Neural progenitor cell (in vitro differentiated cells): ENCODE data around the gene HBD. TPM values are rescaled to one million over a fixed set of nuclear protein-coding genes. Genes with fewer than 3 reads are reported as not detected.

ENCODE experiments used
- DNase-seq: peaks from one replicate; pipeline ENCODE4 v3.0.0-alpha.2; 2016; ENCODE audit warnings: low spot score
- H2AFZ ChIP-seq: fragments of 200-600 bp; sonication (generic); replicated peaks from 2 replicates; pipeline ENCODE4 v1.6.1; 2016; ENCODE audit warnings: antibody characterized with exemption
- H3F3A ChIP-seq: fragments of 200-600 bp; sonication (generic); 2 replicates; pipeline ENCODE4 v1.6.1; 2016; ENCODE audit warnings: antibody characterized with exemption, low read depth
- H3K27ac ChIP-seq: fragments of 200-600 bp; sonication (generic); 2 replicates; pipeline ENCODE4 v1.5.1; 2016; ENCODE audit warnings: mild to moderate bottlenecking
- H3K27me3 ChIP-seq: fragments of 200-600 bp; sonication (generic); 2 replicates; pipeline ENCODE4 v1.6.1; 2016; ENCODE audit warnings: mild to moderate bottlenecking, moderate library complexity
- H3K36me3 ChIP-seq: fragments of 200-600 bp; sonication (generic); 2 replicates; pipeline ENCODE4 v1.5.1; 2016
- H3K4me1 ChIP-seq: fragments of 200-600 bp; sonication (generic); 2 replicates; pipeline ENCODE4 v1.6.1; 2016; ENCODE audit warnings: mixed run types
- H3K4me2 ChIP-seq: fragments of 200-600 bp; sonication (generic); 2 replicates; pipeline ENCODE4 v1.6.1; 2016
- H3K4me3 ChIP-seq: fragments of 200-600 bp; sonication (generic); 2 replicates; pipeline ENCODE4 v1.5.1; 2016
- H3K79me2 ChIP-seq: fragments of 200-600 bp; sonication (generic); 2 replicates; pipeline ENCODE4 v1.6.1; 2016; ENCODE audit warnings: low read depth
- H3K9ac ChIP-seq: fragments of 200-600 bp; sonication (generic); 2 replicates; pipeline ENCODE4 v1.6.1; 2016
- H3K9me3 ChIP-seq: fragments of 200-600 bp; sonication (generic); 2 replicates; pipeline ENCODE4 v1.5.1; 2016; ENCODE audit warnings: low read depth
- H4K20me1 ChIP-seq: fragments of 200-600 bp; sonication (generic); 2 replicates; pipeline ENCODE4 v1.6.1; 2016; ENCODE audit warnings: low read depth
- H3K27ac Mint-ChIP-seq: 3 replicates; pipeline ENCODE4 v1.8.0; 2021; ENCODE audit warnings: mixed read lengths
- H3K27me3 Mint-ChIP-seq: 2 replicates; pipeline ENCODE4 v1.8.0; 2022; ENCODE audit warnings: low read depth, mild to moderate bottlenecking, inconsistent platforms, moderate library complexity, mixed read lengths; ENCODE audit not compliant: insufficient read depth
- H3K36me3 Mint-ChIP-seq: 3 replicates; pipeline ENCODE4 v1.8.0; 2021; ENCODE audit warnings: mixed read lengths
- H3K4me1 Mint-ChIP-seq: 3 replicates; pipeline ENCODE4 v1.8.0; 2021; ENCODE audit warnings: mixed read lengths
- H3K4me3 Mint-ChIP-seq: 3 replicates; pipeline ENCODE4 v1.8.0; 2021; ENCODE audit warnings: mild to moderate bottlenecking, moderate library complexity, mixed read lengths
- H3K9me3 Mint-ChIP-seq: 3 replicates; pipeline ENCODE4 v1.8.0; 2020; ENCODE audit warnings: mixed read lengths
- EZH2 ChIP-seq: fragments of 200-600 bp; sonication (generic); IDR thresholded peaks from 2 replicates; pipeline ENCODE4 v1.6.1; 2017; ENCODE audit warnings: antibody characterized with exemption, mild to moderate bottlenecking, moderate library complexity
- EZH2phosphoT487 ChIP-seq: fragments of 200-600 bp; sonication (generic); IDR thresholded peaks from 2 replicates; pipeline ENCODE4 v1.6.1; 2017; ENCODE audit warnings: antibody characterized with exemption
- total RNA-seq: library from RNA; depleted of rRNA; stranded (reverse); fragments of >200 nt; gene quantifications from 2 replicates; pipeline ENCODE4 v1.2.3, GENCODE V29; 2015; ENCODE audit warnings: low replicate concordance
- TF ChIP-seq, protein P1 (sequence below): fragments of 200-600 bp; sonication (generic); IDR thresholded peaks from 2 replicates; pipeline ENCODE4 v1.5.1; 2017; ENCODE audit warnings: antibody characterized with exemption, mild to moderate bottlenecking

HBD gene
- total RNA-seq, 1 donor from 2014 or later = not detected

- H3K4me3 ChIP-seq = no peak overlapping the region
- H2AFZ ChIP-seq = no peak overlapping the region
- no peaks in the 10 kb centered on the region for H3K4me1 ChIP-seq
- H3K79me2 ChIP-seq = no peaks in the 10 kb centered on the region
- H3K4me3 Mint-ChIP-seq = no peak overlapping the region
- H3K9me3 ChIP-seq = no peaks in the 10 kb centered on the region
- no peaks in the 10 kb centered on the region for H3K27me3 Mint-ChIP-seq
- H3K27me3 ChIP-seq = no peaks in the 10 kb centered on the region
- DNase-seq = no peak
- no peaks in the 10 kb centered on the region for H3K36me3 Mint-ChIP-seq
- no peaks in the 10 kb centered on the region for H3K9me3 Mint-ChIP-seq
- H3K27ac ChIP-seq = no peak overlapping the region
- H3K27ac Mint-ChIP-seq = no peak overlapping the region
- no peak overlapping the region for H3K9ac ChIP-seq
- H3K4me2 ChIP-seq = no peak overlapping the region
- no peaks in the 10 kb centered on the region for H3K36me3 ChIP-seq
- TF ChIP-seq EZH2 (no peak), EZH2phosphoT487 (no peak)
- TF ChIP-seq, protein P1, sequence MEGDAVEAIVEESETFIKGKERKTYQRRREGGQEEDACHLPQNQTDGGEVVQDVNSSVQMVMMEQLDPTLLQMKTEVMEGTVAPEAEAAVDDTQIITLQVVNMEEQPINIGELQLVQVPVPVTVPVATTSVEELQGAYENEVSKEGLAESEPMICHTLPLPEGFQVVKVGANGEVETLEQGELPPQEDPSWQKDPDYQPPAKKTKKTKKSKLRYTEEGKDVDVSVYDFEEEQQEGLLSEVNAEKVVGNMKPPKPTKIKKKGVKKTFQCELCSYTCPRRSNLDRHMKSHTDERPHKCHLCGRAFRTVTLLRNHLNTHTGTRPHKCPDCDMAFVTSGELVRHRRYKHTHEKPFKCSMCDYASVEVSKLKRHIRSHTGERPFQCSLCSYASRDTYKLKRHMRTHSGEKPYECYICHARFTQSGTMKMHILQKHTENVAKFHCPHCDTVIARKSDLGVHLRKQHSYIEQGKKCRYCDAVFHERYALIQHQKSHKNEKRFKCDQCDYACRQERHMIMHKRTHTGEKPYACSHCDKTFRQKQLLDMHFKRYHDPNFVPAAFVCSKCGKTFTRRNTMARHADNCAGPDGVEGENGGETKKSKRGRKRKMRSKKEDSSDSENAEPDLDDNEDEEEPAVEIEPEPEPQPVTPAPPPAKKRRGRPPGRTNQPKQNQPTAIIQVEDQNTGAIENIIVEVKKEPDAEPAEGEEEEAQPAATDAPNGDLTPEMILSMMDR = no peak
- H3K4me1 Mint-ChIP-seq = peaks cover 6% of the 10 kb centered on the region
- H4K20me1 ChIP-seq = no peaks in the 10 kb centered on the region
- no peaks in the 10 kb centered on the region for H3F3A ChIP-seq
Observed at GRCh38 chr11:5246772-5247471, 12.6 kb upstream of the HBD start.

- no peaks in the 10 kb centered on the region for H3K36me3 Mint-ChIP-seq
- Histone ChIP-seq H3K79me2 (no peaks in the 10 kb centered on the region), H3K4me3 (no peak overlapping the region), H3K9me3 (no peaks in the 10 kb centered on the region), H3F3A (no peaks in the 10 kb centered on the region), H3K27ac (no peak overlapping the region), H4K20me1 (no peaks in the 10 kb centered on the region), H3K4me1 (no peaks in the 10 kb centered on the region), H3K36me3 (no peaks in the 10 kb centered on the region), H3K9ac (no peak overlapping the region), H3K4me2 (no peak overlapping the region), H3K27me3 (no peaks in the 10 kb centered on the region), H2AFZ (no peak overlapping the region)
- no peaks in the 10 kb centered on the region for H3K27me3 Mint-ChIP-seq
- H3K4me1 Mint-ChIP-seq = peaks cover 6% of the 10 kb centered on the region
- H3K9me3 Mint-ChIP-seq = no peaks in the 10 kb centered on the region
- H3K27ac Mint-ChIP-seq = no peak overlapping the region
- no peak overlapping the region for H3K4me3 Mint-ChIP-seq
- no peak for DNase-seq
- TF ChIP-seq EZH2phosphoT487 (no peak), EZH2 (no peak)
- TF ChIP-seq, protein P1 = no peak
Observed at GRCh38 chr11:5245155-5245554, 10.9 kb upstream of the HBD start.

- Histone ChIP-seq H4K20me1 (no peaks in the 10 kb centered on the region), H3K4me2 (no peak overlapping the region), H3K9ac (no peak overlapping the region), H3K79me2 (no peaks in the 10 kb centered on the region), H3K9me3 (no peaks in the 10 kb centered on the region), H3K4me3 (no peak overlapping the region), H3K27ac (no peak overlapping the region), H3K4me1 (no peaks in the 10 kb centered on the region), H3K36me3 (no peaks in the 10 kb centered on the region), H3K27me3 (no peaks in the 10 kb centered on the region), H2AFZ (no peak overlapping the region), H3F3A (no peaks in the 10 kb centered on the region)
- Mint-ChIP-seq H3K27me3 (no peaks in the 10 kb centered on the region), H3K36me3 (no peaks in the 10 kb centered on the region), H3K4me3 (no peak overlapping the region), H3K9me3 (no peaks in the 10 kb centered on the region), H3K27ac (no peak overlapping the region), H3K4me1 (peaks cover 6% of the 10 kb centered on the region)
- TF ChIP-seq EZH2 = no peak
- DNase-seq = no peak
Observed at GRCh38 chr11:5243816-5244180, 9.5 kb upstream of the HBD start.

DNA sequence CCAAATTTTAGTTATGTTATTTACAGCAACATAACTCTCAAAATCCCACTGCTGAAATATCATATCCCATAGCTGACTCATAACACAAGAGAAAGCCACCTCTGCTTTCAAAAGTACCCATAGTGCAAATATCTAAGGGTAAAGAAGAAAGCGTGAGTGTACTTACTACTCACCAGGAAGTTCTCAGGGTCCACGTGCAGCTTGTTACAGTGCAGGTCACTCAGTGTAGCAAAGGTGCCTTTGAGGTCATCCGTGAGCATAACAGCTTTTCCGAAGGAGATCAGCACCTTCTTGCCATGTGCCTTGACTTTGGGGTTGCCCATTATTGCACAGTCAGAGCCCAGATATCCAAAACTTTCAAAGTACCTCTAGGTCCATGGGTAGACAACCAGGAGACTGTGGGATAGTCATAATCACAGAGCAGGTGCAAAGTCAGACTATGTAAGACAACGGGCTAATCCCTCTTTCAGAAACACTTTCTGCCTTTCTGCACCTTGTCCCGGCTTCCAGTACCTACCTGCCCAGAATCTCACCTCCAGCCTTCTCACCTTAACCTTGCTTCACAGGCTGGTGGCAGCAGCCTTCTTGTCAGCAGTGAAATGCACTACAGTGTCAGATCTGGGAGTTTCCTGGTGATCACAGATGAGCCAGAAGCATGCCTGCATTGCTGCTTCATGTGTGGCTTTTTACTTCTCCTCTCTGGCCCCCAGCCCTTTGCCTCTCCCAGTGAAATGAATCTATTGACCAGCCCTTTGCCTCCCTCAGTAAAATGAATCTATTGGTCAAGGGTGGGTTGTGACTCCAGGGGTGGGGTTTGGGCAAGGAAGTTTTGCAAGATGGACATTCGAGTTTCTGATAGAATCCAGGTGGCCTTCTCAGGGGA is 8.9 kb upstream of the HBD start:
- Histone ChIP-seq H3K9ac (no peak overlapping the region), H3K4me2 (no peak overlapping the region), H3K4me1 (no peaks in the 10 kb centered on the region), H3K27me3 (no peaks in the 10 kb centered on the region), H2AFZ (no peak overlapping the region), H4K20me1 (no peaks in the 10 kb centered on the region), H3K9me3 (no peaks in the 10 kb centered on the region), H3K79me2 (no peaks in the 10 kb centered on the region), H3F3A (no peaks in the 10 kb centered on the region), H3K4me3 (no peak overlapping the region), H3K27ac (no peak overlapping the region), H3K36me3 (no peaks in the 10 kb centered on the region)
- H3K27ac Mint-ChIP-seq = no peak overlapping the region
- H3K4me1 Mint-ChIP-seq = peaks cover 6% of the 10 kb centered on the region
- no peak overlapping the region for H3K4me3 Mint-ChIP-seq
- no peaks in the 10 kb centered on the region for H3K36me3 Mint-ChIP-seq
- H3K9me3 Mint-ChIP-seq = no peaks in the 10 kb centered on the region
- no peaks in the 10 kb centered on the region for H3K27me3 Mint-ChIP-seq
- DNase-seq = no peak
- no peak for TF ChIP-seq EZH2
- no peak for TF ChIP-seq EZH2phosphoT487
- TF ChIP-seq, protein P1 = no peak
